Mesodermal cell (in vitro differentiated cells): ENCODE data around the gene ZFHX3.
"Not testable (repeated sequence)": the region's sequence is repeated elsewhere in the genome, so short reads cannot be mapped to it uniquely, and the experiment has no call there.

Source experiments
- H3K27ac ChIP-seq: 2 replicates; pipeline ENCODE4 v1.7.0; 2013; ENCODE audit warnings: mild to moderate bottlenecking, low read depth, low read length, moderate library complexity; ENCODE audit not compliant: severe bottlenecking
- H3K36me3 ChIP-seq: 2 replicates; pipeline ENCODE4 v1.7.1; 2013; ENCODE audit warnings: mild to moderate bottlenecking, low read length, moderate library complexity; ENCODE audit not compliant: control insufficient read depth, insufficient read depth
- H3K4me1 ChIP-seq: one replicate; pipeline ENCODE4 v1.7.1; 2013; ENCODE audit warnings: mild to moderate bottlenecking, low read length; ENCODE audit not compliant: insufficient read depth, control insufficient read depth, poor library complexity, severe bottlenecking
- H3K4me3 ChIP-seq: 2 replicates; pipeline ENCODE4 v1.7.0; 2013; ENCODE audit warnings: low read length, control low read depth, mild to moderate bottlenecking; ENCODE audit not compliant: insufficient read depth, poor library complexity, severe bottlenecking; ENCODE audit errors: extremely low read depth
- H3K9me3 ChIP-seq: 2 replicates; pipeline ENCODE4 v1.7.1; 2013; ENCODE audit warnings: mild to moderate bottlenecking, low read length, moderate library complexity; ENCODE audit not compliant: control insufficient read depth
- WGBS, 2 experiments: methylation state at CpG; one replicate each; pipeline ENCODE4 v1.1.5; 2013; ENCODE audit warnings: missing lambda C conversion rate in 2 of 2; ENCODE audit not compliant: insufficient coverage in 2 of 2; 5-methylcytosine and 5-hydroxymethylcytosine counted together

Gene ZFHX3

DNA sequence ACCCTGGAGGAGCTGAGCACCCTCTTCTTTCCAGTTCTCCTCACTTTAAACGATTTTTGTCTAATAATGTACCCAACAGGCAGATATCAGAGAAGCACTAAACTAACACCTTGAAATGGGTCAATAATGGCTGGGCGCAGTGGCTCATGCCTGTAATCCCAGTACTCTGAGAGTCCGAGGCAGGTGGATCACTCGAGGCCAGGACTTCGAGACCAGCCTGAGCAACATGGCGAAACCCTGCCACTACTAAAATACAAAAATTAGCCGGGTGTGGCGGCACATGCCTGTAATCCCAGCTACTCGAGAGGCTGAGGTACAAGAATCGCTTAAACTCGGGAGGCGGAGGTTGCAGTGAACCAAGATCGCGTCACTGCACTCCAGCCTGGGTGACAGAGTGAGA lies 57.4 kb downstream of the ZFHX3 start:
- H3K9me3 ChIP-seq: no peaks in the 10 kb centered on the region
- 87 to 93% methylated on average over 12 to 13 of the region's 14 CpGs for WGBS, 2 experiments
- peaks cover 57% of the 10 kb centered on the region for H3K4me1 ChIP-seq
- H3K4me3 ChIP-seq: no peak overlapping the region
- peak overlapping the region; percentile 96 for H3K27ac ChIP-seq
- no peaks in the 10 kb centered on the region for H3K36me3 ChIP-seq

- Histone ChIP-seq H3K4me3 (peak overlapping the region; percentile 3), H3K27ac (peak overlapping the region; percentile 96), H3K4me1 (peaks cover 62% of the 10 kb centered on the region), H3K9me3 (no peaks in the 10 kb centered on the region), H3K36me3 (no peaks in the 10 kb centered on the region)
- WGBS, 2 experiments: 26 to 38% methylated on average over 12 to 14 of the region's 19 CpGs
Observed at GRCh38 chr16:72989579-72990551, 58.1 kb downstream of the ZFHX3 start.

DNA sequence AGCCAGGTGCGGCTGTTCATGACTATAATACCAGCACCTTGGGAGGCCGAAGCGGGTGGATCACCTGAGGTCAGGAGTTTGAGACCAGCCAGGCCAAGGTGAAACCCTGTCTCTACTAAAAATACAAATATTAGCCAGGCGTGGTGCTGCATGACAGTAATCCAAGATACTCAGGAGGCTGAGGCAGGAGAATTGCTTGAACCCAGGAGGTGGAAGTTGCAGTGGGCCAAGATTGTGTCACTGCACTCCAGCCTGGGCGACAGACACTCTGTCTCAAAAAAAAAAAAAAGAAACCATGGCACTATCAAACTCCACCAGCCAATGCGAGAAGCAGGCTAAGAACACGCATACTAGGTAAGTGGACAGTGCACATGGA lies 58.7 kb downstream of the ZFHX3 start:
- H3K9me3 ChIP-seq, H3K36me3 ChIP-seq, H3K4me3 ChIP-seq: not testable (repeated sequence)
- Histone ChIP-seq H3K27ac (peak overlapping the region; percentile 96), H3K4me1 (peaks cover 62% of the 10 kb centered on the region)
- WGBS, 2 experiments: 84 to 87% methylated on average over 3 to 5 of the region's 7 CpGs

GRCh38 chr16:72988569-72988968 lies 59.4 kb downstream of the ZFHX3 start:
- Histone ChIP-seq H3K4me1 (peaks cover 62% of the 10 kb centered on the region), H3K4me3 (no peak overlapping the region), H3K36me3 (no peaks in the 10 kb centered on the region), H3K9me3 (no peaks in the 10 kb centered on the region), H3K27ac (no peak overlapping the region)
- WGBS, 2 experiments: no CpG with 5 or more reads among the region's 1 CpG

GRCh38 chr16:72987480-72987901 lies 60.4 kb downstream of the ZFHX3 start:
- H3K4me3 ChIP-seq: no peak overlapping the region
- no peaks in the 10 kb centered on the region for H3K36me3 ChIP-seq
- no peaks in the 10 kb centered on the region for H3K9me3 ChIP-seq
- WGBS, 2 experiments: 94 to 100% methylated on average over 2 of the region's 3 CpGs
- H3K27ac ChIP-seq: no peak overlapping the region
- peaks cover 53% of the 10 kb centered on the region for H3K4me1 ChIP-seq

- Histone ChIP-seq H3K9me3 (no peaks in the 10 kb centered on the region), H3K4me3 (no peak overlapping the region), H3K4me1 (peaks cover 38% of the 10 kb centered on the region), H3K27ac (no peak overlapping the region), H3K36me3 (no peaks in the 10 kb centered on the region)
- WGBS, 2 experiments: 69 to 80% methylated on average over 2 to 3 of the region's 7 CpGs
Observed at GRCh38 chr16:72985995-72986394, 61.9 kb downstream of the ZFHX3 start.

DNA sequence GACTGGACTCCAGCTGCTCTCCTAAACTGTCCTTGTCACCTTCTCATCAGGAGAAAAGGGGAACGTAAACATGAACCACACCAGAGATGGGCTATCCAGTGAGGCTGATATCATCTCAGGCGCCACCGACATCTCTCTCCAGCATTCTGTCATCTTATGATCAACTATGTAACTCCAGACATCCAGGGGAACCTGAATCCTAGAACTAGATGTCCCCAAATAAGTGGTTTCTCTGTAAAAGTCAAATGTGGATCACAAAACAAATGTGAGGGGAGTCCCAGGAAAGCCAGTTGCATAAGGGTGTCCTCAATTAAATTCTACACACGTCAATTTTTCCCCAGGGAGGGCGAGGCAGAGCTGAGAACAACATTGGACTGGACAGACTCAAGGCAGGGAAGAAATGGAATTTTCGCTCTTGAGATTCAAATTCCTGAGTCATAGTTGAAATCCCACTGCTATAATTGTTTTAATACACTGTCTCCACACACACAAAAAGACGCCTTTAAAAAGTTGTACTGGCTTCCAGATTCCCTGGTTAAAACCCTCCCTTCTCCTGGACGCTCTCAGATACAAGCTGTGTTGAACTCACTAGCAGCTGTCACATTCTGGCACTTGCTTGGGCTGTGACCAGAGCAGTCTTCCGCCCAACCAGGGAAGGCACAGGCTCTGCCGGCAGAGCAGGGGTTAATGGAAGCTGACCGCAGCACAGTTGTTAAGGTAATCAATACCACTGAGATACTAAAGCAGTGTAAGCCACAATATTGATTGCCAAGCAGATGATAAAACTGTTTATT lies 62.6 kb downstream of the ZFHX3 start:
- Histone ChIP-seq H3K36me3 (no peaks in the 10 kb centered on the region), H3K4me1 (peaks cover 32% of the 10 kb centered on the region), H3K4me3 (no peak overlapping the region), H3K27ac (no peak overlapping the region), H3K9me3 (no peaks in the 10 kb centered on the region)
- 88 to 91% methylated on average over 7 to 9 of the region's 11 CpGs for WGBS, 2 experiments

DNA sequence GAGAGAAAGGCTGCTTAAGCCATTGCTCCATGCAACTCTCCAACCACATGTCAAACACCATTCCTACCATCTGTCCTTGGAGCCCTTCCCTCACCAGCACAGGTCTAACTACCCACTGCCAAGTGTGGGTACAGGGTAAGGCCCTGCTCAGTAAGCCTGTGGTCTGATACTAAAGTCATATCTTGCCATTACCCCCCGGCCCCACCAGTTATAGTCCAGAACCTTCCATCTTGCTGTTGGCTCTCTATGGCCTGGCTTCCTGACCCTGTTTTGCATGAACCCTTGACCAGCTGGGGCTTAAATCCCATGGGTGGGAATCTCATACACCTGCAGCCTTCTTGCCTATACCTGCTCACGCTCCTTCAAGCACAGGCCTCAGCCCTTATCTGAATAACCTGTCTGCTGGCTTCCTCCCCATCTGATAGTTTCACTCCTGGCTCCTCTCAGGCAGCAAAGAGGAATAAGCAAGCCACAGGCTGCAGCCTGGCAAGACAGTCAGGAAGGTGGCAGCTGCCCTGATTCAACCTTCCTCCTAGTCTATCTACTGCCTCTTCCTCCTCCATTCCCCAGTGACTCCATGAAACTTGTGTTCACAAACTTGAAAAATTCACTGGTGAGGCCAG lies 64.1 kb downstream of the ZFHX3 start:
- 91% methylated on average over 2 of the region's 2 CpGs for WGBS, 2 experiments
- Histone ChIP-seq H3K4me1 (peaks cover 20% of the 10 kb centered on the region), H3K9me3 (no peaks in the 10 kb centered on the region), H3K27ac (no peak overlapping the region), H3K36me3 (no peaks in the 10 kb centered on the region), H3K4me3 (no peak overlapping the region)

DNA sequence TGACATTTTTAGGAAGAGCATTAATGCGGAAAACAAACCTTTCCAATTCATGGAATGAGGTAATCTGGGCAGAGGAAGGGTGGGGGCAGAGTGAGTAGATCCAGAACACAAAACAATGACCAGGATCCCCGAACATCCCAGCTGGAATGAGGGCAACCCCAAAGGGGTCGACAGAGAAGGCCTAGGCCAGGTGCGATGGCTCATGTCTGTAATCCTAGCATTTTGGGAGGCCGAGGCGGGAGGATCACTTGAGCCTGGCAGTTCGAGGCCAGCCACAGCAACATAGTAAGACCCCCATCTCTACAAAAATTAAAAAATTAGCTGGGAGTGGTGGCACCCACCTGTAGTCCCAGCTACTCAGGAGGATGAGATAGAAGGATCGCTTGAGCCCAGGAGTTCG lies 64.7 kb downstream of the ZFHX3 start:
- no peak overlapping the region for H3K27ac ChIP-seq
- H3K36me3 ChIP-seq: no peaks in the 10 kb centered on the region
- WGBS, 2 experiments: 93 to 97% methylated on average over 5 to 8 of the region's 9 CpGs
- peaks cover 20% of the 10 kb centered on the region for H3K4me1 ChIP-seq
- no peaks in the 10 kb centered on the region for H3K9me3 ChIP-seq
- no peak overlapping the region for H3K4me3 ChIP-seq

DNA sequence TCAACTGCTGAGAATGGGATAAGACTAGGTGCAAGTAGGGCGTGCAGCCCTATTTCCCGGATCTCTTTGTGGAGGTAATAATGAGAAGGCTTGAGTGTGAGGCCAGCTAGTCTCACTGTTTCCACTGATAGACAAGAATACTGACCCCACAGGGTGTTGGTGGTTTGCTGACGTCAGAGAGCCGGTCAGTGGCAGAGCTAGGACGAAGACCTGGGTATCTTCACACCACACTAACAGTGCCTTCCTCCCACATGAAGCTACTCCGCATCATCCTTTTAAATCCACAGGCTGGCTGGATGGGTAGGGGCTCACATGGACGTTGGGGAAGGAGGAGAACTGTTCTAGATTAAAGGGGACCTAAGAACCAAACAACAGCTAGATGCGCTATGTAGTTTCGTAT lies 68.0 kb downstream of the ZFHX3 start:
- Histone ChIP-seq H3K36me3 (peaks cover 3% of the 10 kb centered on the region), H3K27ac (no peak overlapping the region), H3K9me3 (no peaks in the 10 kb centered on the region), H3K4me3 (no peak overlapping the region), H3K4me1 (peaks cover 6% of the 10 kb centered on the region)
- WGBS, 2 experiments: 90 to 96% methylated on average over 6 to 7 of the region's 9 CpGs
